Stimulated activated CD8-positive, alpha-beta memory T cell treated with anti-CD3 and anti-CD28 coated beads, Interleukin-4, amount 100 ng/mL, for 1 hour (primary cell): ENCODE results near the gene CFAP251.
"Not testable (repeated sequence)": the region's sequence is repeated elsewhere in the genome, so short reads cannot be mapped to it uniquely, and the experiment has no call there.

ENCODE experiments used
- DNase-seq, 2 donors: peaks; one replicate each; pipeline ENCODE4 v3.0.0-alpha.2; 2020; ENCODE audit warnings: low read depth in 2 of 2, low spot score in 1 of 2

CFAP251 gene

DNA sequence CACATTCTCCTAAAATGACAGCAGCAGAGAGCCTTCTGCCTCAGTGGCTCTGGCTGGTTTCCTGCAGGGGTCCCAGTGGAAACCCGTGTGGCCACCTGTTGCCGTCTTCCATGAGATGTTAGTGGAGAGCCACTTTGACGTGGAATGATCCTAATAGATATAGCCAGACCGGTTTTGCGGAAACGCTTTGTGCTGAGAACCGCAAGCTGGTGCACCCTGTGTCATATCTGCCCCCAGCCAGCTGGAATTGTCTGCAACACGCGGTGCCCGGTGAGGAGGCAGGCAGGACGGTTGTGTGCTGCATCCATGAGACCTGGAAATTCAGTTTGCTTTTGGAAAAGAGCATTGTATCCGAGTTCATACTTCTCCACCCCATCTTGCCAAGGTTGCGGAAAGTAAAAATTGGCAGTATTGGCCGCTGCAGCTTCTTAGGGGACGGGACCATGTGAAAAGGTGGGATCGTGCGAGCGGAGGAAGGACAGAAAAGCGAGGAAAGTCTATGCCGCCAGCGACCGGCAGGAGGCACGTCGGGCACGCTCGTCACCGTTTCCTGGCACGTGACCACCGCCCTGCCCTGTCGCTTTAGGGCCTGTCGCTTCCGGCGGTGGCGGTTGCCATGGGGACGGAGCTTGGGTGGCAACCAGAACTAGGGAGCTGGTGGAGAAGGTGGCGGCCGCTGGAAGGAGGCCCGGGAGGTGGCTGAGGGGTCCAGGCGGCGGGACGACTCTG lies at the start of gene CFAP251:
Gene CFAP251, plus strand, starts transcription at position 643 of the 729 bp plus-strand sequence. CDS start 2,714 bp downstream, outside the sequence.
- DNase-seq, result peak; percentile 93 to 96

DNA sequence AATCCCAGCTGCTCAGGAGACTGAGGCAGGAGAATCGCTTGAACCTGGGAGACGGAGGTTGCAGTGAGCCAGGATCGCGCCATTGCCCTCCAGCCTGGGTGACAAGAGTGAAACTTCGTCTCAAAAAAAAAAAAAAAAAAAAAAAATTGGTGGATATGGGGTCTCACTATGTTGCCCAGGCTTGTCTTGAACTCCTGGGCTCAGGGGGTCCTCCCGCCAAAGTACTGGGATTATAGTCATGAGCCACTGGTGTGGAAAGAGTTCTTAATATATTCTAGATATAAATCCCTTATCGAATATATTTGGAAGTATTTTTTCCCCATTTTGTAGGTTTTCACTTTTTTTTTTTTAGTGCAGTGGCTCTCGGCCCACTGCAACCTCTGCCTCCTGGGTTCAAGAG lies 49.2 kb upstream of the CFAP251 start:
- DNase-seq, result not testable (repeated sequence)

- no peak for DNase-seq
Observed at GRCh38 chr12:121871467-121871866, 46.9 kb upstream of the CFAP251 start.

DNA sequence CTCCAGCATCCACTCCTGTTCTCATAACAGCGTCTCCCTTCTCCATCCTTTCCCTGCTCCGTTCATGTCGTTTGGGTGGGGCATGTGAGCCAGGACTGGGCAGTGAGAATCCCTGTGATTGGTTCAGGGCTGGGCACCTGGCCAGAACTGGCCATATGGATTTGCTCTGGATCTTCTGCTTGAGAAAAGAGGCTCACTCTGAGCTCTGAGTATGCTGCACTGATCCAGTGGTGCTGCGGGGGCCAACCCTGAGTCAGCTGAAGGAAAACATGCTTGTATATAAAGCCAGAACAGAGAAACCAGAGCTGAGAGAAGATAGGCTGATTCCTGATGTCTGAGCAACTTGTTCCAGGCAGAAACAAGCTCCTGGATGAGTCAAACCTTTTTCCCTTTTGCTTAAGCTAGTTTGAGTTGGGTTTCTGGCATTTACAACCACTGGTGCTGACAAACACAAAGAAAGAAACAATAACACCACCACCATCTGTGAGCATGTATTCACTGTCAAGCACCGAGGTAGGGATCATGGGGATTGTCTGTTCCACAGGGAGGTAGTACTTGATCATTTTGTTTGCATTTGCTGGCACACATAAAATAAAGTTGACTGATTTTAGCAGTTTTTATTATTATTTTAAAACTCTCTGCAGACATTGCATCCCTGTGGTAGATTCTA lies 45.7 kb upstream of the CFAP251 start:
- no peak for DNase-seq

DNA sequence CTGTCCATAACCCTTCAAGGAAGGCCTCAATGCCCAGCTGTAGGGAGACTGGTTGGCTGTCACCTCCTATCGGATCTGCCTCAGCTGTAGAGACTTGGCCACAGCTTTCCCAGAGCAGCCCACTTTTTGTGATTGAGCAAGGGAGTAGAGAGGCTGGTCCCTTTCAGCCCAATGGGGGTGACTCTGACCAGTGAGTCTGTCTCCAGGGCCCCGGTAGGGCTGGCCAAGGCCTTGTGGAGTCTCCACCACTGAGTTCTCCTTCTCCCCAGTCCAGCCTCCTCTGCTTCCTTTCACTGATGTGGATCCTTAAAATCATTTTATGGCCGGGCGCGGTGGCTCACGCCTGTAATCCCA lies 45.2 kb upstream of the CFAP251 start:
- no peak for DNase-seq

DNA sequence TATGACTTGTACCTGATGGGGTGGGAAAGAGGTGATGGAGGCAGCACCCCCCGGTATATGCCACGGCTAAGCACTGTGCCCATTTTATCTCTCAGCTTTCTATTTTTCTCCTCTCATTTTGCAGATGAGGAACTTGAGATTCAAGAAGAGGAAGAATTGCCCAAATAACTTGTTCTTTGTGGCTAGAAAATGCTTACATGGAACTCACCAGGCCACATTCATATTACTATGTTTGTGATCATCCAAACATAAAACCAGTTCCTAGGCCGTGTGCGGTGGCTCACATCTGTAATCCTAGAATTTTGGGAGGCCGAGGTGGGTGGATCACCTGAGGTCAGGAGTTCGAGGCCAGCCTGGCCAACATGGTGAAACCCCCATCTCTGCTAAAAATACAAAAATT lies 44.3 kb upstream of the CFAP251 start:
- DNase-seq, result no peak

DNA sequence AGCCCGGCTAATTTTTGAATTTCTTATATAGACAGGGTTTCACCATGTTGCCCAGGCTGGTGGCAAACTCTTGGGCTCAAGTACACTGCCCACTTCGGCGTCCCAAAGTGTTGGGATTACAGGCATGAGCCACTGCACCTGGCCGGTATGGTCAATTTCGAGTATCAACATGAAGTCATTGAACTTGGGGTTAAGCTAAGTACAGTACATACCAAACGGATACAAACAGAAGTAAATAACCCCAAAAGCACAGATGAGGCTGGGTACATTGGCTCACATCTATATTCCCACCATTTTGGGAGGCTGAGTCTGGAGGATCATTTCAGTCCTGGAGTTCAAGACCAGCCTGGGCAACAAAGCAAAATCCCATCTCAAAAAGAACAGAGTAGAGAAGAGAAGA lies 42.8 kb upstream of the CFAP251 start:
- DNase-seq, result no peak

DNA sequence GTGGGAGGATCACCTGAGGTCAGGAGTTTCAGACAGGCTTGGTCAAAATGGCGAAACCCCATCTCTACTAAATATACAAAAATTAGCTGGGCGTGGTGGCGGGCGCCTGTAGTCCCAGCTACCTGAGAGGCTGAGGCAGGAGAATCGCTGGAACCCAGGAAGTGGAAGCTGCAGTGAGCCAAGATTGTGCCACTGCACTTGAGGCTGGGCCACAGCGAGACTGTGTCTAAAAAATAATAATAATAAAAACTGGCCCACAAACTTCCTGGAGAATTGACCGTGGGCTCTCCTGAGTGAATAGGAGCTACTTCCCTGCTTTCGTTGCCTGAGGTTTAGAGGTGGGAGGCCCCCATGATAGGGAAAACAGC lies 42.3 kb upstream of the CFAP251 start:
- DNase-seq, result not testable (repeated sequence)

DNA sequence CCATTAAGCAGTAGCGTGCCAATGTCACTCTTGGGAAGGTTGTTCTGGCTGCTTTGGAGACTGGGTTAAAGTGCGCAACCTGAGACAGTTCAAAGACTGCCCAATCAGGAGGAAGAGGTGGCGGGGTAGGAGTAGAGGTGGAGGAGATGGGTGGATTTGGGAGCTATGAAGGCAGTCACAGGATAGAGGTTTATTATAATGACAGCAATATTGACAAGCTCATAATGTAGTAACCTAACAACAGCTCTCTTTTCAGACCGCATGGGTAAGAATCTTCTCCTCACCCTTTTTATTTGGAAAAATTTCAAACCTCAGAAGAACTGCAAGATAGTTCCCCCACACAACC lies 35.1 kb upstream of the CFAP251 start:
- DNase-seq, result no peak

DNA sequence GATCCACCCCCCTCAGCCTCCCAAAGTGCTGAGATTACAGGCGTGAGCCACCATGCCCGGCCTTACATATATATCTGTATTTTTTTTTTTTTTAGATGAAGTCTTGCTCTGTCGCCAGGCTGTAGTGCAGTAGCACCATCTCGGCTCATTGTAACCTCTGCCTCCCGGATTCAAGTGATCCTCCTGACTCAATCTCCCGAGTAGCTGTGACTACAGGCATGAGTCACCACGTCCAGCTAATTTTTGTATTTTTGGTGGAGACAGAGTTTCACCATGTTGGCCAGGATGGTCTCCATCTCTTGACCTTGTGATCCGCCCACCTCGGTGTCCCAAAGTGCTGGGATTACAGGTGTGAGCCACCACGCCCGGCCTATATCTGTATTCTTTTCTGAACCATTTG lies 33.3 kb upstream of the CFAP251 start:
- DNase-seq, result not testable (repeated sequence)

DNA sequence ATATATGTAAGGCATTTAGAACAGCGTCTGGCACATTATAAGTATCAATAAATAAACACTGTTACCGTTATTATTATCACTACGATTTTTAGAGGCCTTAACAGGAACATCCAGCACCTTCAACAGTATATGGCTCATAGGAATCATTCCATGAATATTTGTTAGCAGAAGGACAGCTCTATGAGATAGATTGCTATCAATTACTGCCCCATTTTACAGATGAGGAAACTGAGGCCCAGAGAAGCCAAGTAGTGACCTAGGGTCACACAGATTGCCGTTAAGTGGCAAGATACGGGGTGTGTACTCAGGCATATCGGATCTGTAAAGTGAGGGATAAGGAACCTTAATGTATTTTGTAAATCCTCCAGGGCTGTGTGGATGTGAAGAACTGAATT lies 30.3 kb upstream of the CFAP251 start:
- no peak for DNase-seq

DNA sequence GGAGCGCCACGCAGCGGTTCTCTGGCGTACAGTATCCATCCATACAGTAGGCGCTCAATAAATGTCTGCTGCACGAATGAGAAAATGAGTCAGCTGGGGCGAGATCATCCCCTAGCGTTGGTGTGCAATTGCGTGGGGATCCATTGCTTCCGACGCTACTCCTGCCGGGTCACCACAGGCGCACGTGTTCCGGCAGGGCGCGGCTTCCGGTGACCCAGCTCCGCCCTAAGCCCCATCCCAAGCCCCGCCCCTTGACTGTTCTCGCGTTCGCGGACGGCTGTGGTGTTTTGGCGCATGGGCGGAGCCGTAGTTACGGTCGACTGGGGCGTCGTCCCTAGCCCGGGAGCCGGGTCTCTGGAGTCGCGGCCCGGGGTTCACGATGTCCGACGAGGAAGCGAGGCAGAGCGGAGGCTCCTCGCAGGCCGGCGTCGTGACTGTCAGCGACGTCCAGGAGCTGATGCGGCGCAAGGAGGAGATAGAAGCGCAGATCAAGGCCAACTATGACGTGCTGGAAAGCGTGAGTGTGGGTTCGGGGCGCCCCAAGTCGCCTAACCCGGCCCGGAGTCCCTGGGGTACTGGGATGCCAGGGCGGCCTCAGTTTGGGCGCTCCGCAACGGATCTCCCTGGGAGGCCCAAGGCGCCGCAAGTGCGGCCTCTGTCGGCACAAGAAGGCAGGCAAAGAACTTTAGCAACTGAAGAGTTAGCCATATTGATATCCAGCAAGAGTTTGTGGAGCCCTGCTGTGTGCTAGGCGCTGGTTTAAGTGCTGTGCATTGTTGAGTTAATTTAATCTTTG lies 29.7 kb upstream of the CFAP251 start, which contains the start of gene PSMD9:
Gene PSMD9, plus strand, starts transcription at position 313 of the 796 bp plus-strand sequence. Its CDS starts 67 bp downstream, at position 380.
- DNase-seq, result peak; percentile 97

DNA sequence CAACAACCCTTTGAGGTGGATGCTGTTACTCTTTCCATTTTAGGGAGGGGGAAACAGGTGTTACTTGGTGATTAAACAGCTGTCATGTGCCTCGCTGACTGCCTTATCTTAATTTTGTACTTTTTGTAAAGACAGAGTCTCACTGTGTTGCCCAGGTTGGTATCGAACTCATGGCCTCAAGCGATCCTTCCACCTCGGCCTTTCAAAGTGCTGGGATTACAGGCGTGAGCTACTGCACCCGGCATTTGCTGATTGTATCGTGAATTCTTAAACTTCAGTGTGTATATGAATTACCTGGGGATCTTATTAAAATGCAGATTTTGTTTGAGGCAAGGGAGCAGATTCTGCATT lies 29.1 kb upstream of the CFAP251 start:
- no peak for DNase-seq

DNA sequence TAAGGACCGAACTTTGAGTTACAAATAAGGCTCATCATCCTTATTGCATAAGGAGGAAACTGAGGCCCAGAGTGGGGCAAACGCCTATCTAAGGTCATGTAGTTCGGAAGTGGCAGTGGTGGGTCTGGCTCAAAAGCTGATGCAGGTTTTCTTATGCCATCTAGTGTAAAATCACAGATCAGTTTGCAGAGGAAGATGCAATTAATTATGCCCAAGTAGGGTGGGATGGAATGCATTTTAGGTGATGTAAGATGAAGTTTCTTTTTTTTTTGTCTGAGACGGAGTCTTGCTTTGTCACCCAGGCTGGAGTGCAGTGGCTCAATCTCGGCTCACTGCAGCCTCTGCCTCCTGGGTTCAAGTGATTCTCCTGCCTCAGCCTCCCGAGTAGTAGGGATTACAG lies 28.7 kb upstream of the CFAP251 start:
- not testable (repeated sequence) for DNase-seq

DNA sequence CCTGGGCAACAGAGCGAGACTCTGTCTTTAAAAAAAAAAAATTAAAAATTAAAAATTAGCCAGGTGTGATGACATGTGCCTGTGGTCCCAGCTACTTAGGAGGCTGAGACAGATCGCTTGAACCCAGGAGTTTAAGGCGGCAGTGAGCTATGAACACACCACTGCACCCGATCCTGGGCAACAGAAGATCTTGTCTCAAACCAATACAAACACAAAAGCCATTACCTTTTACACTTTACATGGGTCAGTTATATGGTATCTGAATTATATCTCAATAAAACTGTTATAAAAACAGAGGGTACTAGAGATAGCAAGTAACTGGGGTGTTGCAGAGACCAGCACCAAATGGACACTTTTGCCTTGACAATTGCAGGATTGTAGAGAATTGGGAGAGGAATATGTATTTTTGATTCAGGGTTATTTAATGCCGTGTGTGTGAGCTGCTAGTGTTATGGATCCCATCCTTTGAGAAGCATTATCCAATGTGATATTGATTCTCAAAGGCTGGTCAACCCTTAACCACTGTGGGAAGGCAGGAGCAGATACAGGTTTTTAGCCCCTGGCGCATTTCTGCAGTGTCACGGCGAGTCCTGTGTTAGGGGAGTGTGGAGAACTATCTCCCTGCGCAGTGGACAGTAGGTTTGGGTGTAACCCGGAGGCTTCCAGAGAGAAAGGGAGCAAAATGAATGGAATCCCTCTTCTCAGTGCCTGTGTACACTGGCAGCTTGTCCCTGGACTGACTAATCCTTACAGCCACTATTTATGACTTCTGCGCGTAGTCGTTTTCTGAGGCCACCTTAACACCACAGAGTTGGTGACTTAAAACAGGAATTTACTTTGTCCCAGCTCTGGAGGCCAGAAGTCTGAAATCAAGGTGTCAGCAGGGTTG lies 25.5 kb upstream of the CFAP251 start:
- DNase-seq, result no peak

GRCh38 chr12:121893961-121894460 lies 24.4 kb upstream of the CFAP251 start:
- no peak for DNase-seq

DNA sequence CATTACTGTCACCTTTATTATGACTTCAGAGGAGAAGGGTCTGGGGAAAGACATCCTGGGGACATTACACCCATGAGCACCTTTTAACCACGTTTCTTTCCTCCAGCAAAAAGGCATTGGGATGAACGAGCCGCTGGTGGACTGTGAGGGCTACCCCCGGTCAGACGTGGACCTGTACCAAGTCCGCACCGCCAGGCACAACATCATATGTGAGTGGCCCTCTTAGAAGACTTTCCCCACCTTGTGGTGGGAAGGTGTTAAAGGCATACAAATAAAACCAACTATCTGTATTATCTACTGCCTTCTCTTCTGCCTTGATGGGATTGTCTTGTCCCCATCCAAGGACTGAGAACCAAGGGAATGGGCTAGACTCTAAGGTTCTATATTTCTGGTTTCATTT lies 23.8 kb upstream of the CFAP251 start:
- DNase-seq, result no peak

DNA sequence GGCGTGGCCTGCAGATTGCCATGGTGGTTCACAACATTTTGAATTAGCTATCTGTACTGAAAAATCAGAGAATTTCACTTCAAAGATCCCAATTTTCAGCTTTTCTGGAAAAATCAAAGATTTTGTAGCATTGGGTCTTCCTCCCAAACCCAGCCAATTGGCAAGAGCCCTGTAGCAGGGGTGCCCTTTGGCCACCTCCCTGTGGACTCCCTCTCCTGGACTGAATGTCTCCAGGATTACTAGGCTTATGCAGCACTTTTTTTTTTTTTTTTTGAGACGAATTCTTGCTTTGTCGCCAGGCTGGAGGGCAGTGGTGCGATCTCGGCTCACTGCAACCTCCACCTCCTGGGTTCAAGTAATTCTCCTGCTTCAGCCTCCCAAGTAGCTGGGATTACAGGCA lies 20.1 kb upstream of the CFAP251 start:
- DNase-seq, result no peak

- no peak for DNase-seq
Observed at GRCh38 chr12:121899590-121899989, 18.8 kb upstream of the CFAP251 start.

DNA sequence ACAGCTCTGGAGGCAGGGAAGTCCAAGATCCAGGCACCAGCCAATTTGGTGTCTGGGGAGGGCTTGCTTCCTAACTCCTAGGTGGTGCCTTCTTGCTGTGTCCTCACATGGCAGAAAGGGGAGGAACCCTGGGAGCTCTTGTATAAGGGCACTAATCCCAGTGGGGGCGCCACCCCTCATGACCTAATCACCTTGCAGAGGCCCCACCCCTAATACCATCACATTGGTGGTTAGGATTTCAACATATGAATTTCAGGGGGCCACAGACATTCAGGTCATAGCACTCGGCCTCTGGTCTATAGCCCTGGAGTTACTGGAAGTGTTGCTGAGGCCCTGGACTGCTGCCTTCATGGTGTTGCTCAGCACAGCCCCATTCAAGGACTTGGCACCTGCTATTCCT lies 15.2 kb upstream of the CFAP251 start:
- no peak for DNase-seq

DNA sequence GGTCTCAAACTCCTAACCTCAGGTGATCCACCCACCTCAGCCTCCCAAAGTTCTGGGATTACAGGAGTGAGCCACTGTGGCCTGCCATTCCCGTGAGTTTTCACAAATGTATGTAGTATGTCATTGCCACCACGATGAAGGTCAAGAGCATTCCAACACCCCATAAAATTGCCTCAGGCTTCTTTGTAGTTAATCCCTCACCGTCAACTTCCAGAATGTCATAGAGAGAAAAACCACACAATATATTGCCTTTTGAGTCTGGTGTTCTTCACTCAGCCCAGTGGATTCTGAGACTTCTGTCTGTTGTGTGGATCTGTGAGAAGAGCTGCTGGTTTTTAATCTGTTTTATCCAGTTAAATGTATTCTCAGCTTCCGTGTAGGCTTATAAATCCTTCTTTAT lies 12.6 kb upstream of the CFAP251 start:
- no peak for DNase-seq
